DMS 273 treated with DMSO at 0.1 percent for 48 hours (cell line): Measurements from ENCODE around the gene OLFML2A.
"Not testable (repeated sequence)": the region's sequence is repeated elsewhere in the genome, so short reads cannot be mapped to it uniquely, and the experiment has no call there.

Experiments
- DNase-seq: peaks from one replicate; lab custom pipeline; 2025; lab: John Stamatoyannopoulos, UW

OLFML2A gene

GRCh38 chr9:124761196-124761595 lies 15.7 kb upstream of the OLFML2A start:
- no peak for DNase-seq

- DNase-seq = no peak
Measured at GRCh38 chr9:124761710-124762109, 15.2 kb upstream of the OLFML2A start.

GRCh38 chr9:124762633-124763032 lies 14.3 kb upstream of the OLFML2A start:
- DNase-seq = no peak

GRCh38 chr9:124764774-124765438 lies 12.0 kb upstream of the OLFML2A start:
- DNase-seq = peak; percentile 61

GRCh38 chr9:124765439-124765835 lies 11.5 kb upstream of the OLFML2A start:
- no peak for DNase-seq

GRCh38 chr9:124766326-124766725 lies 10.6 kb upstream of the OLFML2A start:
- no peak for DNase-seq

GRCh38 chr9:124766815-124767554 lies 9.9 kb upstream of the OLFML2A start:
- no peak for DNase-seq

GRCh38 chr9:124767821-124768220 lies 9.1 kb upstream of the OLFML2A start:
- DNase-seq = no peak

GRCh38 chr9:124768334-124768733 lies 8.6 kb upstream of the OLFML2A start:
- no peak for DNase-seq

GRCh38 chr9:124768750-124769548 lies 8.0 kb upstream of the OLFML2A start:
- no peak for DNase-seq

GRCh38 chr9:124769549-124770358 lies 7.2 kb upstream of the OLFML2A start:
- DNase-seq = no peak

- no peak for DNase-seq
Measured at GRCh38 chr9:124770359-124771020, 6.4 kb upstream of the OLFML2A start.

- DNase-seq = peak; percentile 91
Measured at GRCh38 chr9:124771021-124771866, 5.7 kb upstream of the OLFML2A start, which contains the start of gene NR6A1. NR6A1 (minus strand) TSS chr9:124771311.

- DNase-seq = peak; percentile 34
Measured at GRCh38 chr9:124771867-124772679, 4.9 kb upstream of the OLFML2A start.

GRCh38 chr9:124772877-124773276 lies 4.1 kb upstream of the OLFML2A start:
- DNase-seq = not testable (repeated sequence)

- DNase-seq = no peak
Measured at GRCh38 chr9:124773473-124774128, 3.3 kb upstream of the OLFML2A start.

- peak; percentile 49 for DNase-seq
Measured at GRCh38 chr9:124774129-124774978, 2.6 kb upstream of the OLFML2A start.

GRCh38 chr9:124776618-124776953 lies 347 bp upstream of the OLFML2A start:
- no peak for DNase-seq
